GM12892 (cell line): ENCODE measurements around the gene MBLAC1.

Source experiments
- POLR2A ChIP-seq: IDR thresholded peaks from 2 replicates; pipeline ENCODE4 v1.6.1; 2011; ENCODE audit warnings: low read depth, low read length, control low read depth
- POLR2AphosphoS5 ChIP-seq: IDR thresholded peaks from 2 replicates; pipeline ENCODE4 v1.6.1; 2011; ENCODE audit warnings: low read depth, low read length, control low read depth

- no peak for TF ChIP-seq POLR2AphosphoS5
- no peak for TF ChIP-seq POLR2A
Observed at GRCh38 chr7:100147278-100147677, 20.5 kb downstream of the MBLAC1 start.
